ENCODE data around the gene MPP7.

Gene MPP7

GRCh38 chr10:28302638-28303488, at the start of gene MPP7:
TSS of gene MPP7 (minus strand) at chr10:28303064. CDS start at chr10:28238604, 64,460 bp downstream.
- H3K79me2 ChIP-seq (ENCODE audit: control insufficient read depth, low read length), result no peaks in the 10 kb centered on the region
- peak within 1 kb of the TSS; percentile 80 for H3K4me3 ChIP-seq (ENCODE audit: low read length)
- H3K27me3 ChIP-seq (ENCODE audit: control insufficient read depth, low read length), result peaks cover 31% of the 10 kb centered on the region
- H3F3A ChIP-seq (ENCODE audit: control insufficient read depth, insufficient read depth), result no peaks in the 10 kb centered on the region
- H3K27ac ChIP-seq (ENCODE audit: low read depth, low read length), result no peak within 1 kb of the TSS
- peak within 1 kb of the TSS; percentile 81 for H3K4me2 ChIP-seq (ENCODE audit: low read length)
- peaks cover 10% of the 10 kb centered on the region for H3K4me1 ChIP-seq (ENCODE audit: control insufficient read depth, low read length)
- H3K9me3 ChIP-seq (ENCODE audit: control insufficient read depth, insufficient read depth, low read length), result peaks cover 3% of the 10 kb centered on the region; the same call in 1 of the 2 replicates
- no peak for TF ChIP-seq EZH2phosphoT487 (IDR thresholded peaks at IDR 0.05; ENCODE audit: borderline replicate concordance, low read length)
- TF ChIP-seq CTCF (IDR thresholded peaks at IDR 0.05; ENCODE audit: low read depth, low read length, poor library complexity, severe bottlenecking), result no peak
- no peaks in the 10 kb centered on the region for H3K36me3 ChIP-seq (ENCODE audit: control insufficient read depth, low read length)
- no peaks in the 10 kb centered on the region for H4K20me1 ChIP-seq (ENCODE audit: control insufficient read depth, insufficient read depth, low read depth, low read length)
- no peaks in the 10 kb centered on the region for H3K9me2 ChIP-seq (replicated peaks; ENCODE audit: control insufficient read depth, low read length)

- Histone ChIP-seq H3K4me2 (ENCODE audit: low read length) (no peak overlapping the region), H3K79me2 (ENCODE audit: control insufficient read depth, low read length) (no peaks in the 10 kb centered on the region), H3K9me3 (ENCODE audit: control insufficient read depth, insufficient read depth, low read length) (no peaks in the 10 kb centered on the region), H3K4me3 (ENCODE audit: low read length) (no peak overlapping the region), H3K9me2 (replicated peaks; ENCODE audit: control insufficient read depth, low read length) (no peaks in the 10 kb centered on the region), H3F3A (ENCODE audit: control insufficient read depth, insufficient read depth) (no peaks in the 10 kb centered on the region), H4K20me1 (ENCODE audit: control insufficient read depth, insufficient read depth, low read depth, low read length) (no peaks in the 10 kb centered on the region), H3K27ac (ENCODE audit: low read depth, low read length) (no peak overlapping the region), H3K4me1 (ENCODE audit: control insufficient read depth, low read length) (no peaks in the 10 kb centered on the region), H3K36me3 (ENCODE audit: control insufficient read depth, low read length) (no peaks in the 10 kb centered on the region), H3K27me3 (ENCODE audit: control insufficient read depth, low read length) (no peaks in the 10 kb centered on the region)
- TF ChIP-seq EZH2phosphoT487 (IDR thresholded peaks at IDR 0.05; ENCODE audit: borderline replicate concordance, low read length) (no peak), CTCF (IDR thresholded peaks at IDR 0.05; ENCODE audit: low read depth, low read length, poor library complexity, severe bottlenecking) (no peak)
Observed at GRCh38 chr10:28349892-28350291, 47.0 kb upstream of the MPP7 start.

GRCh38 chr10:28343987-28344895, 41.4 kb upstream of the MPP7 start:
- no peak overlapping the region for H3K4me2 ChIP-seq (ENCODE audit: low read length)
- H3K27ac ChIP-seq (ENCODE audit: low read depth, low read length), result no peak overlapping the region
- no peaks in the 10 kb centered on the region for H3K4me1 ChIP-seq (ENCODE audit: control insufficient read depth, low read length)
- H3K27me3 ChIP-seq (ENCODE audit: control insufficient read depth, low read length), result no peaks in the 10 kb centered on the region
- TF ChIP-seq EZH2phosphoT487 (IDR thresholded peaks at IDR 0.05; ENCODE audit: borderline replicate concordance, low read length) (no peak), CTCF (IDR thresholded peaks at IDR 0.05; ENCODE audit: low read depth, low read length, poor library complexity, severe bottlenecking) (no peak)
- no peaks in the 10 kb centered on the region for H4K20me1 ChIP-seq (ENCODE audit: control insufficient read depth, insufficient read depth, low read depth, low read length)
- no peak overlapping the region for H3K4me3 ChIP-seq (ENCODE audit: low read length)
- no peaks in the 10 kb centered on the region for H3K9me3 ChIP-seq (ENCODE audit: control insufficient read depth, insufficient read depth, low read length)
- no peaks in the 10 kb centered on the region for H3K79me2 ChIP-seq (ENCODE audit: control insufficient read depth, low read length)
- no peaks in the 10 kb centered on the region for H3K36me3 ChIP-seq (ENCODE audit: control insufficient read depth, low read length)
- no peaks in the 10 kb centered on the region for H3K9me2 ChIP-seq (replicated peaks; ENCODE audit: control insufficient read depth, low read length)
- H3F3A ChIP-seq (ENCODE audit: control insufficient read depth, insufficient read depth), result no peaks in the 10 kb centered on the region
